ENCODE results near the gene RHPN2.

Gene RHPN2

GRCh38 chr19:33064792-33065550 lies at the start of gene RHPN2:
Gene RHPN2 (minus strand): TSS chr19:33064888. CDS start chr19:33064852, 36 bp downstream.
- no peak for DNase-seq

GRCh38 chr19:33114312-33114711 lies 49.6 kb upstream of the RHPN2 start:
- DNase-seq: no peak

GRCh38 chr19:33111587-33111986 lies 46.9 kb upstream of the RHPN2 start:
- no peak for DNase-seq

GRCh38 chr19:33110137-33110910 lies 45.6 kb upstream of the RHPN2 start:
- no peak for DNase-seq

GRCh38 chr19:33108161-33108560 lies 43.5 kb upstream of the RHPN2 start:
- DNase-seq: no peak

GRCh38 chr19:33102893-33103292 lies 38.2 kb upstream of the RHPN2 start:
- no peak for DNase-seq

- no peak for DNase-seq
Observed at GRCh38 chr19:33100894-33101644, 36.4 kb upstream of the RHPN2 start.

- no peak for DNase-seq
Observed at GRCh38 chr19:33098055-33098534, 33.4 kb upstream of the RHPN2 start.

GRCh38 chr19:33096005-33096404 lies 31.3 kb upstream of the RHPN2 start:
- no peak for DNase-seq

GRCh38 chr19:33094436-33095067 lies 29.9 kb upstream of the RHPN2 start:
- no peak for DNase-seq

GRCh38 chr19:33093420-33094210 lies 28.9 kb upstream of the RHPN2 start:
- no peak for DNase-seq

GRCh38 chr19:33090179-33090578 lies 25.5 kb upstream of the RHPN2 start:
- DNase-seq: no peak

- no peak for DNase-seq
Observed at GRCh38 chr19:33089010-33089409, 24.3 kb upstream of the RHPN2 start.

GRCh38 chr19:33086955-33087354 lies 22.3 kb upstream of the RHPN2 start:
- no peak for DNase-seq

GRCh38 chr19:33085570-33086128 lies 21.0 kb upstream of the RHPN2 start:
- no peak for DNase-seq

GRCh38 chr19:33080761-33081681 lies 16.3 kb upstream of the RHPN2 start, which contains the start of gene GPATCH1:
Gene GPATCH1 (plus strand): TSS chr19:33081181. CDS start chr19:33081194, 13 bp downstream.
- peak; percentile 40 for DNase-seq

- no peak for DNase-seq
Observed at GRCh38 chr19:33075519-33075918, 10.8 kb upstream of the RHPN2 start.

- no peak for DNase-seq
Observed at GRCh38 chr19:33071887-33072286, 7.2 kb upstream of the RHPN2 start.

GRCh38 chr19:33067121-33067520 lies 2.4 kb upstream of the RHPN2 start:
- DNase-seq: no peak

GRCh38 chr19:33066543-33066942 lies 1.9 kb upstream of the RHPN2 start:
- no peak for DNase-seq

GRCh38 chr19:33064458-33064791 lies 263 bp downstream of the RHPN2 start:
- peak; percentile 15 for DNase-seq
